ENCODE data around the gene SND1. TPM values are rescaled to one million over a fixed set of nuclear protein-coding genes. Genes with fewer than 3 reads are reported as not detected.
"Not testable (repeated sequence)": the region's sequence is repeated elsewhere in the genome, so short reads cannot be mapped to it uniquely, and the experiment has no call there.

The SND1 gene
- total and polyA plus RNA-seq, 2 of the 4 experiments (the other 2 are of a cell fraction): 154 to 294 TPM

- H2BK5ac ChIP-seq (ENCODE audit: low read depth, low read length, poor library complexity, severe bottlenecking); DNase-seq; BruUV-seq (replicated peaks); H3K36me3 ChIP-seq (ENCODE audit: control insufficient read depth, insufficient read depth, low read length); H3K9me3 ChIP-seq (ENCODE audit: control insufficient read depth, insufficient read depth, low read length); H2AK5ac ChIP-seq (ENCODE audit: low read depth, low read length); H4K8ac ChIP-seq (ENCODE audit: low read depth in 2 of 2, low read length in 2 of 2); H2AFZ ChIP-seq (replicated peaks; ENCODE audit: low read length, poor library complexity); CTCF ChIA-PET; H2BK120ac ChIP-seq (ENCODE audit: low read depth, low read length); dilution Hi-C loops (cut with HindIII; ENCODE audit: low sequenced_read_pairs, unreplicated experiment); H3K27me3 ChIP-seq (ENCODE audit: control insufficient read depth, insufficient read depth, low read length); ATAC-seq (ENCODE audit: low read depth); H2BK15ac ChIP-seq (ENCODE audit: low read depth, low read length); H4K91ac ChIP-seq (ENCODE audit: insufficient read depth, low read depth, low read length); H2BK20ac ChIP-seq (ENCODE audit: low read depth, low read length); H3K4me3 ChIP-seq (ENCODE audit: insufficient read depth, low read depth, low read length); H3K23ac ChIP-seq (ENCODE audit: low read depth, low read length); H3K4ac ChIP-seq (ENCODE audit: low read depth, low read length); H4K5ac ChIP-seq (ENCODE audit: low read depth, low read length); H3K18ac ChIP-seq (ENCODE audit: low read depth, low read length); H3K56ac ChIP-seq (ENCODE audit: extremely low read depth, insufficient read depth, low read length); in situ Hi-C loops (cut with MboI; ENCODE audit: low sequenced_read_pairs); H2AK9ac ChIP-seq (replicated peaks; ENCODE audit: low read depth, low read length, poor library complexity); H3K27ac ChIP-seq (ENCODE audit: insufficient read depth, low read length); H3K9ac ChIP-seq (ENCODE audit: low read depth, low read length); H3K4me2 ChIP-seq (ENCODE audit: low read depth, low read length); POLR2A ChIA-PET (ENCODE audit: unreplicated experiment); H3K4me1 ChIP-seq (ENCODE audit: control insufficient read depth, insufficient read depth, low read length); H3K14ac ChIP-seq (replicated peaks; ENCODE audit: low read depth, low read length); intact Hi-C loops (cut with micrococcal nuclease): not testable (repeated sequence)
- Histone ChIP-seq H3K79me1 (ENCODE audit: low read depth in 1 of 2, low read length in 2 of 2) (peaks cover 19 to 71% of the 10 kb centered on the region in 2 experiments), H3K9me1 (ENCODE audit: insufficient read depth, low read length) (0 out of 2 replicates have a peak, but pooled peaks cover 15% of the 10 kb centered on the region), H4K20me1 (ENCODE audit: insufficient read depth, low read length) (peaks cover 43% of the 10 kb centered on the region)
- 100% methylated on average over 2 of the region's 7 CpGs; no CpG with 5 or more reads in 1 of the 2 experiments for WGBS, 2 experiments (ENCODE audit: extremely low coverage in 2 of 2, insufficient read length in 1 of 2)
- 0 out of 2 replicates have a peak, but pooled peaks have one; percentile 7 for TF ChIP-seq USF2 (IDR thresholded peaks at IDR 0.05; ENCODE audit: low read depth, low read length)
These were observed 185.9 kb downstream of the SND1 start for GRCh38 chr7:127837816-127838410.
